KOPT-K1 (cell line): ENCODE data around the gene MAJIN.
A peak's percentile ranks its signal among the peaks of the same experiment; 100 is the strongest.

Experiments used
- H3K27ac ChIP-seq: fragments of 200-600 bp; sonication (generic); 2 replicates; pipeline ENCODE4 v1.5.1; 2016; ENCODE audit warnings: antibody characterized with exemption, mild to moderate bottlenecking, low read depth, low read length; ENCODE audit not compliant: poor library complexity, severe bottlenecking
- H3K36me3 ChIP-seq: fragments of 200-600 bp; sonication (generic); 2 replicates; pipeline ENCODE4 v1.5.1; 2017; ENCODE audit warnings: antibody characterized with exemption, mild to moderate bottlenecking, low read length, moderate library complexity; ENCODE audit not compliant: insufficient read depth
- H3K9me3 ChIP-seq: fragments of 200-600 bp; sonication (generic); 2 replicates; pipeline ENCODE4 v1.5.1; 2017; ENCODE audit warnings: antibody characterized with exemption, low read length, mild to moderate bottlenecking; ENCODE audit not compliant: insufficient read depth, poor library complexity, severe bottlenecking

The MAJIN gene

GRCh38 chr11:64888729-64889511, 83.0 kb downstream of the MAJIN start:
- H3K36me3 ChIP-seq, result no peaks in the 10 kb centered on the region
- no peaks in the 10 kb centered on the region for H3K9me3 ChIP-seq
- no peak overlapping the region for H3K27ac ChIP-seq

GRCh38 chr11:64888406-64888728, 83.5 kb downstream of the MAJIN start:
- H3K27ac ChIP-seq, result peak overlapping the region; percentile 54
- H3K36me3 ChIP-seq, result no peaks in the 10 kb centered on the region
- no peaks in the 10 kb centered on the region for H3K9me3 ChIP-seq
